MCF 10A (cell line): ENCODE data around the gene FBXW2. TPM values are rescaled to one million over a fixed set of nuclear protein-coding genes. Genes with fewer than 3 reads are reported as not detected.

Experiments used
- BruUV-seq: library from RNA; stranded (reverse); fragments of 400-500 nt; replicated peaks from 2 replicates; lab custom pipeline; 2021; lab: Mats Ljungman, UMichigan
- CTCF ChIA-PET: fragments of 300-600 bp; sonication (Branson Sonifier 250); formaldehyde crosslinking; extraction: SDS; loops from one replicate; lab custom pipeline; 2021; ENCODE audit warnings: antibody characterized with exemption, inconsistent platforms; lab: Yijun Ruan, JAX
- POLR2A ChIA-PET: fragments of 300-600, 350-650 bp; sonication (Branson Sonifier 250); formaldehyde crosslinking; extraction: SDS; loops from one replicate; lab custom pipeline; 2020; ENCODE audit warnings: antibody characterized with exemption, inconsistent platforms; lab: Yijun Ruan, JAX
- DNase-seq: peaks from one replicate; pipeline ENCODE4 v3.0.0-alpha.2; 2018; ENCODE audit not compliant: unreplicated experiment
- H3K27ac Mint-ChIP-seq: one replicate; pipeline ENCODE4 v1.8.0; 2022; ENCODE audit warnings: mild to moderate bottlenecking, low read depth, mixed read lengths; ENCODE audit not compliant: unreplicated experiment
- H3K27me3 Mint-ChIP-seq: one replicate; pipeline ENCODE4 v1.8.0; 2022; ENCODE audit warnings: mixed read lengths; ENCODE audit not compliant: insufficient read depth, unreplicated experiment
- H3K36me3 Mint-ChIP-seq: one replicate; pipeline ENCODE4 v1.8.0; 2022; ENCODE audit warnings: mild to moderate bottlenecking, moderate library complexity, mixed read lengths; ENCODE audit not compliant: insufficient read depth, unreplicated experiment
- H3K4me1 Mint-ChIP-seq: one replicate; pipeline ENCODE4 v1.8.0; 2022; ENCODE audit warnings: mixed read lengths; ENCODE audit not compliant: insufficient read depth, unreplicated experiment
- H3K4me3 Mint-ChIP-seq: one replicate; pipeline ENCODE4 v1.8.0; 2022; ENCODE audit warnings: mild to moderate bottlenecking, moderate library complexity, mixed read lengths; ENCODE audit not compliant: unreplicated experiment
- H3K9me3 Mint-ChIP-seq: one replicate; pipeline ENCODE4 v1.8.0; 2022; ENCODE audit warnings: mixed read lengths; ENCODE audit not compliant: unreplicated experiment
- intact Hi-C: fragments of 100-400 bp; cut with micrococcal nuclease; formaldehyde crosslinking; loops from 2 replicates; pipeline ENCODE4 v1.14.1; 2022
- total RNA-seq: library from RNA; stranded (reverse); gene quantifications from 2 replicates; pipeline ENCODE4 v1.2.3, GENCODE V29; 2022
- TF ChIP-seq, protein P1 (sequence below): fragments of 200-600 bp; IDR thresholded peaks from one replicate; pipeline ENCODE4 v1.8.0; 2022; ENCODE audit warnings: antibody characterized with exemption, mild to moderate bottlenecking; ENCODE audit not compliant: unreplicated experiment

The FBXW2 gene
- total RNA-seq, 1 experiment from 2014 or later, result 53.9 TPM

DNA sequence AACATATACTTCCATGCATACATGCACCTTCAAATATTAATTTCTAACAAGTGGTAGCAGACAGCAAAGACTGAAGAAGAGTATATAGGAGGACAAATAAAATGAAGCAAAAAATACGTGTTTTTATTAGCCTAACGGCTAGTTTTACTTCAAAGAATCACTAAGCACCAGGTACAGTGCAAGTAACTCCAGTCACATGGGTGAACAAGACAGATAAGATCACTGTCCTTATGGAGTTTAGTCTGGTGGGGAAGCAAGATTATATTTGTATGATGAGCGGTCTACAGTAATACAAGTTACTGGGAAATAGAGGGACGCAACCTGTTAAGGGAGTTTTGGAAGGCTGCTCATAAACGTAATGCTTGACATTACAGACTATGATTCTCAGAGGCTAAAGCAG is 16.0 kb downstream of the FBXW2 start:
- H3K27me3 Mint-ChIP-seq, result no peaks in the 10 kb centered on the region
- ChIA-PET POLR2A (interaction anchor here (0.8 to 5.6 kb wide), 4 partner anchors 16 to 298 kb away, joined by 3 to 103 read pairs (median 6); partner anchors contain the start of genes CNTRL and FBXW2), CTCF (interaction anchor here (0.5 to 2.8 kb wide), 6 partner anchors 9 to 116 kb away, joined by 3 to 12 read pairs (median 3); partner anchors contain the start of gene FBXW2)
- H3K4me1 Mint-ChIP-seq, result peaks cover 22% of the 10 kb centered on the region
- TF ChIP-seq, protein P1, sequence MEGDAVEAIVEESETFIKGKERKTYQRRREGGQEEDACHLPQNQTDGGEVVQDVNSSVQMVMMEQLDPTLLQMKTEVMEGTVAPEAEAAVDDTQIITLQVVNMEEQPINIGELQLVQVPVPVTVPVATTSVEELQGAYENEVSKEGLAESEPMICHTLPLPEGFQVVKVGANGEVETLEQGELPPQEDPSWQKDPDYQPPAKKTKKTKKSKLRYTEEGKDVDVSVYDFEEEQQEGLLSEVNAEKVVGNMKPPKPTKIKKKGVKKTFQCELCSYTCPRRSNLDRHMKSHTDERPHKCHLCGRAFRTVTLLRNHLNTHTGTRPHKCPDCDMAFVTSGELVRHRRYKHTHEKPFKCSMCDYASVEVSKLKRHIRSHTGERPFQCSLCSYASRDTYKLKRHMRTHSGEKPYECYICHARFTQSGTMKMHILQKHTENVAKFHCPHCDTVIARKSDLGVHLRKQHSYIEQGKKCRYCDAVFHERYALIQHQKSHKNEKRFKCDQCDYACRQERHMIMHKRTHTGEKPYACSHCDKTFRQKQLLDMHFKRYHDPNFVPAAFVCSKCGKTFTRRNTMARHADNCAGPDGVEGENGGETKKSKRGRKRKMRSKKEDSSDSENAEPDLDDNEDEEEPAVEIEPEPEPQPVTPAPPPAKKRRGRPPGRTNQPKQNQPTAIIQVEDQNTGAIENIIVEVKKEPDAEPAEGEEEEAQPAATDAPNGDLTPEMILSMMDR, result no peak
- H3K4me3 Mint-ChIP-seq, result no peak overlapping the region
- no peaks in the 10 kb centered on the region for H3K9me3 Mint-ChIP-seq
- H3K36me3 Mint-ChIP-seq, result peaks cover 56% of the 10 kb centered on the region
- DNase-seq, result no peak
- no TSS peak for BruUV-seq
- no peak overlapping the region for H3K27ac Mint-ChIP-seq
- intact Hi-C loops, result no loop called here

- ChIA-PET CTCF (interaction anchor here (0.5 to 2.8 kb wide), 6 partner anchors 9 to 601 kb away, joined by 3 to 12 read pairs (median 4); no protein-coding TSS in a partner anchor), POLR2A (interaction anchor here (0.8 to 5.6 kb wide), 6 partner anchors 14 to 244 kb away, joined by 3 to 103 read pairs (median 5); partner anchors contain the start of gene FBXW2)
- Mint-ChIP-seq H3K4me3 (no peak overlapping the region), H3K27me3 (no peaks in the 10 kb centered on the region), H3K36me3 (peaks cover 61% of the 10 kb centered on the region), H3K27ac (peak overlapping the region; percentile 50), H3K4me1 (peaks cover 22% of the 10 kb centered on the region), H3K9me3 (no peaks in the 10 kb centered on the region)
- intact Hi-C loops, result no loop called here
- TF ChIP-seq, protein P1, result no peak
- no TSS peak for BruUV-seq
- no peak for DNase-seq
Measured at GRCh38 chr9:120776788-120777187, 16.4 kb downstream of the FBXW2 start.

DNA sequence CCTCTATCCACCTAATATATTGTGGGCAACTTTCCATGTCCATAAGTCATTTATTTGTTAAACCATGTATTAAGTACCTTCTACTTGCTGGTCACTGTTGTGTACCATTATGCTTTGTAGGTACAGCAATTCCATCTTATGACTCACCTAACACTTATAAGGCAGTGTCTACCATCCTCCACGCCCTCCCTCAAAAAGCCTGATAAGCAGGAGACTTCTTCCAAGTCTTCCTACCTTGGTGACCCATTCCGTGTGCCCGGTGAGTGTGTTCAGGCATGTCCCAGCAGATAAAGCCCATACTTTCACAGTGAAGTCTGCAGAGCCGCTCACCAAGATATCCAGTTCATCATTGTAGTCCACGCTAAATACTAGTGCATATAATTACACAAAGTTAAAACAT is 17.4 kb downstream of the FBXW2 start:
- POLR2A ChIA-PET, result interaction anchor here (1.0 to 5.6 kb wide), 4 partner anchors 15 to 98 kb away, joined by 4 to 103 read pairs (median 6); partner anchors contain the start of gene FBXW2
- intact Hi-C loops, result no loop called here
- Mint-ChIP-seq H3K27ac (peak overlapping the region; percentile 50), H3K4me3 (no peak overlapping the region), H3K27me3 (no peaks in the 10 kb centered on the region), H3K36me3 (peaks cover 69% of the 10 kb centered on the region), H3K4me1 (peaks cover 22% of the 10 kb centered on the region), H3K9me3 (no peaks in the 10 kb centered on the region)
- TF ChIP-seq, protein P1, result no peak
- no TSS peak for BruUV-seq
- peak; percentile 35 for DNase-seq
- CTCF ChIA-PET, result interaction anchor here (0.6 to 1.0 kb wide), 3 partner anchors 20 to 204 kb away, joined by 3 to 4 read pairs (median 3); no protein-coding TSS in a partner anchor

DNA sequence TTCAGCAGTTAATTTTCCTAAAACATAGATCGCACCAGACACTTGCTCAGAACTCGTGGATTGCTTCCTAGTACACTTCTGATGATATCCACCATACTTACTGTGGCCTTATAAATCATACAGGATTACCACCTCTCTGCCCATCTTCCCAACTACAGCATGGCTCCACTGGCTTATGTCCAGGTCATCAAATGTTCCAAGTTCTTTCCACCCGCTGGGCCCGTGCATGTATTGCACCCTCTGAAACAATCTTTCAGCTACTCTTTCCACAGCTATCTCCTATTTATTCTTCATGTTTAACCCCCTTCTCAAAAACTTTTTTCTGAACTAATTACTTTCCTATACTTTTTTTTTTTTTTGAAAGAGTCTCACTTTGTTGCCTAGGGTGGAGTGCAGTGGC is 18.5 kb downstream of the FBXW2 start:
- ChIA-PET CTCF (interaction anchor here (0.5 to 2.6 kb wide), 6 partner anchors 12 to 326 kb away, joined by 3 to 19 read pairs (median 3); no protein-coding TSS in a partner anchor), POLR2A (interaction anchor here (2.6 to 3.7 kb wide), 2 partner anchors 11 to 18 kb away, joined by 12 to 17 read pairs; partner anchors contain the start of gene FBXW2)
- Mint-ChIP-seq H3K4me3 (no peak overlapping the region), H3K36me3 (peaks cover 80% of the 10 kb centered on the region), H3K4me1 (peaks cover 22% of the 10 kb centered on the region), H3K9me3 (no peaks in the 10 kb centered on the region), H3K27ac (no peak overlapping the region), H3K27me3 (no peaks in the 10 kb centered on the region)
- intact Hi-C loops, result no loop called here
- BruUV-seq, result no TSS peak
- TF ChIP-seq, protein P1, result no peak
- DNase-seq, result no peak
